Naive thymus-derived CD4-positive, alpha-beta T cell (primary cell): ENCODE measurements around the gene MRPL27. TPM values are rescaled to one million over a fixed set of nuclear protein-coding genes. Genes with fewer than 3 reads are reported as not detected.
A peak's percentile ranks its signal among the peaks of the same experiment; 100 is the strongest.
"Not testable (repeated sequence)": the region's sequence is repeated elsewhere in the genome, so short reads cannot be mapped to it uniquely, and the experiment has no call there.

Source experiments
- ATAC-seq: fragments of 150-1000 bp; cut with Tn5 transposase; 2 replicates; pipeline ENCODE4 v1.10.0; 2021; ENCODE audit warnings: mild to moderate bottlenecking, moderate library complexity
- CTCF ChIA-PET: fragments of 350-600 bp; sonication (Branson Sonifier 250); formaldehyde crosslinking; loops from one replicate; lab custom pipeline; 2021; ENCODE audit warnings: antibody characterized with exemption; lab: Charles Lee
- POLR2A ChIA-PET: fragments of 350-600 bp; sonication (Branson Sonifier 250); formaldehyde crosslinking; loops from one replicate; lab custom pipeline; 2021; ENCODE audit warnings: antibody characterized with exemption, inconsistent platforms; lab: Charles Lee
- DNase-seq, 9 donors: peaks; one replicate each; pipeline versions ENCODE4 v3.0.0 to v3.0.0-alpha.2; 2020 to 2022; ENCODE audit warnings: mixed read lengths in 1 of 9
- H3K27ac ChIP-seq: one replicate; pipeline ENCODE4 v1.7.0; 2013; ENCODE audit warnings: mild to moderate bottlenecking, low read depth, low read length, moderate library complexity
- H3K27me3 ChIP-seq, 2 donors: one replicate each; pipeline ENCODE4 v1.7.0; 2013; ENCODE audit warnings: low read length in 2 of 2, mild to moderate bottlenecking in 2 of 2, moderate library complexity in 2 of 2; ENCODE audit not compliant: control insufficient read depth in 2 of 2, insufficient read depth in 2 of 2
- H3K36me3 ChIP-seq, 3 experiments: 1 replicate in 2 of 3; 2 replicates in 1 of 3; pipeline ENCODE4 v1.7.0; 2013; ENCODE audit warnings: low read length in 3 of 3, mild to moderate bottlenecking in 3 of 3, moderate library complexity in 1 of 3; ENCODE audit not compliant: insufficient read depth in 3 of 3, control insufficient read depth in 2 of 3
- H3K4me1 ChIP-seq, 2 donors: one replicate each; pipeline ENCODE4 v1.7.0; 2013; ENCODE audit warnings: low read length in 2 of 2, mild to moderate bottlenecking in 2 of 2, moderate library complexity in 1 of 2; ENCODE audit not compliant: control insufficient read depth in 2 of 2, insufficient read depth in 2 of 2
- H3K4me3 ChIP-seq: 2 replicates; pipeline ENCODE4 v1.7.0; 2013; ENCODE audit warnings: mild to moderate bottlenecking, low read length
- H3K9me3 ChIP-seq, 3 experiments: 1 replicate in 2 of 3; 2 replicates in 1 of 3; pipeline ENCODE4 v1.7.0; 2013; ENCODE audit warnings: low read length in 3 of 3; ENCODE audit not compliant: control insufficient read depth in 2 of 3
- H3K27ac Mint-ChIP-seq, 9 donors: one replicate each; pipeline ENCODE4 v1.8.0; 2020 to 2022; ENCODE audit warnings: mixed read lengths in 9 of 9, mild to moderate bottlenecking in 8 of 9, moderate library complexity in 5 of 9, inconsistent platforms in 2 of 9
- H3K27me3 Mint-ChIP-seq, 5 donors: one replicate each; pipeline ENCODE4 v1.8.0; 2021 to 2022; ENCODE audit warnings: mixed read lengths in 5 of 5, mild to moderate bottlenecking in 1 of 5
- H3K36me3 Mint-ChIP-seq, 5 donors: one replicate each; pipeline ENCODE4 v1.8.0; 2020 to 2022; ENCODE audit warnings: mixed read lengths in 5 of 5, mild to moderate bottlenecking in 3 of 5, inconsistent platforms in 1 of 5
- H3K4me1 Mint-ChIP-seq, 7 donors: one replicate each; pipeline ENCODE4 v1.8.0; 2020 to 2022; ENCODE audit warnings: mixed read lengths in 7 of 7, mild to moderate bottlenecking in 3 of 7, inconsistent platforms in 1 of 7
- H3K4me3 Mint-ChIP-seq, 10 donors: one replicate each; pipeline ENCODE4 v1.8.0; 2020 to 2022; ENCODE audit warnings: mild to moderate bottlenecking in 10 of 10, mixed read lengths in 10 of 10, moderate library complexity in 6 of 10, inconsistent platforms in 2 of 10
- H3K9me3 Mint-ChIP-seq, 11 donors: one replicate each; pipeline ENCODE4 v1.8.0; 2020 to 2022; ENCODE audit warnings: mixed read lengths in 11 of 11, mild to moderate bottlenecking in 4 of 11, inconsistent platforms in 1 of 11, moderate library complexity in 1 of 11
- intact Hi-C, 2 donors: fragments of 100-400 bp; cut with micrococcal nuclease; formaldehyde crosslinking; loops; one replicate each; pipeline ENCODE4 v1.15.1; 2023
- polyA plus RNA-seq, 2 donors: library from polyadenylated mRNA; unstranded; fragments of 300-500 nt; fragmentation: Illumina TruSeq; gene quantifications; one replicate each; pipeline ENCODE4 v1.2.3, GENCODE V29; 2021
- total RNA-seq, 6 experiments: library from RNA in 5 of 6; stranded (reverse) in 5 of 6; gene quantifications; 1 replicate in 5 of 6; 2 replicates in 1 of 6; pipeline ENCODE4 v1.2.3 and lab custom pipeline; 2021 to 2026

Gene MRPL27
- total RNA-seq: 10 to 100 TPM; 29.5 to 64.7 (median 32.0) TPM
- polyA plus RNA-seq: 10 to 100 TPM; 47.0 to 51.3 TPM
- total RNA-seq (lab: John Stamatoyannopoulos, UW): 17.0 reads per million, percentile 47 among the genes with 10 or more reads in this experiment

DNA sequence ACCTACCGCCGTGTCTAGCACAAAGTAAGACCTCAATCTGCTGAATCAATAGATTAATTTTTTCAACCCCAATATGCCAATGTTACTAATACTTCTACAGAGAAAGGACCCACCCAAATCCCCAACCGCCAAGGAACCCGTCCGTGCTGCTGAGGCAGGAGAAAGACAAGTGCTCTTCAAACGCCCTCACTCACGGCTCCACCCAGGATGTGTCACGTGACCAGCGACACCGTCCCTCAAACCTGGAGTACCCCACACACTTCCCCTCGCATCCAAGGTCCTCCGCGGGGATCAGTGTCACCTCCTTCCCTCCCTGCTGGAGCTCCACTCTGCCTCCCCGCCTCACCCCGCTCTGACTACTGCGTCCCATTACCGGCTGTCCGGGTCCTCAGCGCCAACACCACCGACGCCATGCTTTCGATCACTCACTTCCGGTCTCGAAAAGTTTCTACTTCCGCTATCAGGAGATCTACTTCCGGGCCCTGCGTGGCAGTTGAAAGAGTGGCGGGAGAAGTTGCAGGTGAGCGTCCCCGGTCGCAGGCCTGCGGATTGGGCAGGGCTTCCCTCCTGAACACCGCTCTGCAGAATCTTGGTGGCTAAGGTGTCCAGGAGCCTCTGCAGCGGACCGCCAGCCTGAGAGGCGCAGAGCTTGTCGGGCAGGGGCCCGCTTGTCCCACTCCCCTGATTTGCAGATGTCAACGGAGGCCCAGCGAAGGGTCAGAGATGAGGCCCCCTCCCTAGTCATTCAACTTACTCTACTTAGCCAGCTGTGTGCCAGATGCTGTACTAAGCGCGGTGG lies at the start of gene MRPL27, which contains the start of gene EME1:
Gene MRPL27 (minus strand): TSS at position 427 of the 799 bp plus-strand sequence. CDS start 14 bp downstream, at position 413.
Gene EME1 (plus strand): TSS at position 472 of the 799 bp plus-strand sequence. CDS start 1,980 bp downstream, outside the sequence.
- H3K9me3 Mint-ChIP-seq: peaks cover 0 to 4% (median 0%) of the 10 kb centered on the region in 11 donors
- H3K27me3 Mint-ChIP-seq: no peaks in the 10 kb centered on the region
- peaks cover 3 to 30% (median 7%) of the 10 kb centered on the region in 3 experiments for H3K36me3 ChIP-seq
- ChIA-PET CTCF (interaction anchor here (1.2 to 2.0 kb wide), 2 partner anchors 11 to 24 kb away, joined by 6 to 12 read pairs; partner anchors contain the start of gene LRRC59), POLR2A (interaction anchor here (0.5 to 2.5 kb wide), 10 partner anchors 8 to 79 kb away, joined by 3 to 15 read pairs (median 6); partner anchors contain the start of genes LRRC59 and XYLT2)
- H3K4me3 ChIP-seq: peak within 1 kb of the TSS; percentile 99
- H3K4me1 ChIP-seq: peaks cover 9 to 13% of the 10 kb centered on the region in 2 donors
- H3K27me3 ChIP-seq: no peaks in the 10 kb centered on the region
- H3K9me3 ChIP-seq: no peaks in the 10 kb centered on the region
- H3K4me3 Mint-ChIP-seq: peak within 1 kb of the TSS; percentile 92 to 100 (median 98)
- ATAC-seq (peak; percentile 94), DNase-seq (peak; percentile 81 to 95 (median 92))
- H3K27ac ChIP-seq: peak within 1 kb of the TSS; percentile 99
- peaks cover 18 to 41% (median 31%) of the 10 kb centered on the region in 7 donors for H3K4me1 Mint-ChIP-seq
- intact Hi-C loops: loop anchor here (1.0 to 5.0 kb wide), 8 partner anchors 11 to 335 kb away; partner anchors contain the start of genes LRRC59 (in 2 of the 2), XYLT2 (in 2 of the 2), ACSF2 (in 1 of the 2) and ANKRD40 (in 1 of the 2)
- H3K27ac Mint-ChIP-seq: peak within 1 kb of the TSS; percentile 97 to 100 (median 99)
- H3K36me3 Mint-ChIP-seq: peaks cover 5 to 24% (median 17%) of the 10 kb centered on the region in 5 donors

DNA sequence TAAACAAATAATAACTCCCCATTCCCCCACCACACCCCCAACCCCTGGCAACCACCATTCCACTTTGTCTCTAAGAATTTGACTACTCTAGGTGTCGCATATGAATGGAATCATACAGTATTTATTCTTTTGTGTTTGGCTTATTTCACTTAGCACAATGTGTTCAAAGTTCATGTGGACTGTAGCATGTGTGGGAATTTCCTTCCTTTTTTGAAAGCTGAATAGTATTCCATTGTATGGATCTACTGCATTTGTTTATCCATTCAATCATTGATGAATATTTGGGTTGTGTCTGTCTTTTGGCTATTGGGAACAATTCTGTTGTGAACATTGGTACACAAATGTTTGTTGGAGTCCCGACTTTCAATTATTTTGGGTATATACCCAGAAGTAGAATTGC lies 49.8 kb upstream of the MRPL27 start:
- DNase-seq (no peak), ATAC-seq (no peak)
- Mint-ChIP-seq H3K9me3 (peaks cover 2 to 8% (median 7%) of the 10 kb centered on the region in 11 donors), H3K4me3 (peak overlapping the region in 3 of 10 donors; percentile 16 to 34 (median 17)), H3K27me3 (peaks cover 0 to 8% (median 0%) of the 10 kb centered on the region in 5 donors), H3K27ac (peak overlapping the region in 3 of 9 donors; percentile 3 to 67 (median 37)), H3K4me1 (peaks cover 19 to 63% (median 42%) of the 10 kb centered on the region in 7 donors), H3K36me3 (peaks cover 0 to 7% (median 4%) of the 10 kb centered on the region in 5 donors)
- H3K9me3 ChIP-seq: peaks cover 0 to 3% (median 0%) of the 10 kb centered on the region in 3 experiments
- H3K27me3 ChIP-seq: no peaks in the 10 kb centered on the region
- POLR2A ChIA-PET: interaction anchor here (1.5 kb wide), 1 partner anchor 27 kb away, joined by 7 read pairs; no protein-coding TSS in a partner anchor
- peaks cover 29 to 30% of the 10 kb centered on the region in 2 donors for H3K4me1 ChIP-seq
- no peak overlapping the region for H3K4me3 ChIP-seq
- no peak overlapping the region for H3K27ac ChIP-seq
- H3K36me3 ChIP-seq: no peaks in the 10 kb centered on the region
- CTCF ChIA-PET: interaction anchor here (0.8 to 1.4 kb wide), 2 partner anchors 25 kb away, joined by 3 to 4 read pairs; partner anchors contain the start of gene LRRC59
- intact Hi-C loops: no loop called here

DNA sequence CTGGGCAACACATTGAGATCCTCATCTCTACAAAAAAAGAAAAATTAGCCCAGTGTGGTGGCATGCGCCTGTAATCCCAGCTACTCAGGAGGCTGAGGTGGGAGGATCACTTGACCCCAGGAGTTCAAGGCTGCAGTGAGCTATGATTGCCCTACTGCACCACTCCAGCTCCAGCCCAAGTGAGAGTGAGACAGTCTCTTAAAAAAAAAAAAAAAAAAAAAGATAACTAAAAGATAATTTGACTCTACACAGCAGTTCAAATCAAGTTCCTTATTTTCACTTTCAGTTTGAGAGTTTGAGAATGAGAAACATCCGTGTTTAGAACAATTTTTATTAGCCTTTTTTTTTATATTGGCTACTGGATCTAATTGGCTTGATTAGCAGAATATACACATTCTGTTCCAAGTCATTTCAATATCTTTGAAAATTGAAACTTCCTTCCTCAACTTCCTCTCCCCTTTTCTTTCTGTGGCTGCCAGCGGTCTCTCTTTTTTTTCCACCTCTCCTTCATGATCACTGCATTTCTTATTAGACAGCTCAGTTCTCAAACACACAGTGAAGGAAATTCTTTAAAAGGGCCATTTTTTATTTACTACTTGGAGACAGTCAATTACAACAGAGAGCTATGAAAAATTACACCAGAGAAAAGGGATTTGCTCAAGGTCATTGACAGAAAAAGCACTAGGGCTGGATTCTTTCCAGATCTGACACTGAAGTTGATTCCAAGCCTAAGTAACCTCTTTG lies 48.5 kb upstream of the MRPL27 start:
- Mint-ChIP-seq H3K27ac (peak overlapping the region; percentile 76 to 97 (median 91)), H3K4me3 (peak overlapping the region; percentile 62 to 94 (median 83)), H3K4me1 (peaks cover 10 to 50% (median 29%) of the 10 kb centered on the region in 7 donors), H3K36me3 (peaks cover 0 to 7% (median 4%) of the 10 kb centered on the region in 5 donors), H3K27me3 (peaks cover 0 to 16% (median 0%) of the 10 kb centered on the region in 5 donors), H3K9me3 (peaks cover 2 to 9% (median 7%) of the 10 kb centered on the region in 11 donors)
- DNase-seq (peak in 5 of 9 donors; percentile 16 to 35 (median 26)), ATAC-seq (no peak)
- POLR2A ChIA-PET: interaction anchor here (1.0 to 2.0 kb wide), 4 partner anchors 11 to 58 kb away, joined by 3 to 7 read pairs (median 6); partner anchors contain the start of gene LRRC59
- H3K4me3 ChIP-seq: peak overlapping the region; percentile 50
- intact Hi-C loops: loop anchor here (1.0 kb wide), 2 partner anchors 24 to 58 kb away; partner anchors contain the start of gene LRRC59 (in 2 of the 2)
- CTCF ChIA-PET: interaction anchor here (0.7 to 1.4 kb wide), 3 partner anchors 24 to 64 kb away, joined by 3 to 4 read pairs (median 4); partner anchors contain the start of genes LRRC59 and RSAD1
- peak overlapping the region; percentile 72 for H3K27ac ChIP-seq
- peaks cover 18 to 20% of the 10 kb centered on the region in 2 donors for H3K4me1 ChIP-seq
- H3K27me3 ChIP-seq: no peaks in the 10 kb centered on the region
- H3K9me3 ChIP-seq: peaks cover 0 to 3% (median 0%) of the 10 kb centered on the region in 3 experiments
- no peaks in the 10 kb centered on the region for H3K36me3 ChIP-seq

DNA sequence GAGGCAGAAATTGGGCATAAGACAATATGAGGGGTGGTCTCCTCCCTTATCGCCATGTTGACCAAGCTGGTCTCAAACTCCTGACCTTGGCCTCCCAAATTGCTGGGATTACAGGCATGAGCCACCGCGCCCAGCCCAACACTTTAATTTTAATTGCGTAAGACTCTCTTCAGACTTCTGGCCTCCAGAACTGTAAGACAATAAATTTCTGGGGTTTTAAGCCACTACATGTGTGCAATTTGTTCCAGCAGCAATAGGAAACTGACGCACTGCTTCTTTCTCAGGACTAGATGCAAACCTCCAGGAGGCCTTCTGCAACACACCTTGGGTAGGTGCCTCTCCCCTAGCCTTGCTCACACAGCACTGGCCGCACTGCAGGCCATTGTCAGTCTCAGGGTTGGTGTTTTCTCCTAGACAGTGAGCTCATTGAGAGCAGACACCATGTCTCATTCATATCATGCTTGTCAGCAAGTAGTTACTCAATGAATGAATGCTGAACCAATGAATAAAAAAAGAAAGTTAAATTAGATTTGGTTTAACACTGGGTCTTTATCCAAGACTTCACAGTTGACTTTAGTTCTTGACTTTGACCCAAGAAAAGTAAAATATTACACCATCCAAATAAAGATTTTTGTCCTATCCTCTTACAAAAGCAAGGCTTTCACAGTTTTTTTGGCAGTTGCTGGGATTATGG lies 47.6 kb upstream of the MRPL27 start:
- ChIA-PET CTCF (interaction anchor here (0.7 kb wide), 1 partner anchor 207 kb away, joined by 3 read pairs; no protein-coding TSS in a partner anchor), POLR2A (interaction anchor here (0.6 to 2.0 kb wide), 3 partner anchors 12 to 23 kb away, joined by 3 to 5 read pairs (median 3); partner anchors contain the start of gene LRRC59)
- DNase-seq (no peak), ATAC-seq (no peak)
- H3K4me1 Mint-ChIP-seq: peaks cover 8 to 47% (median 26%) of the 10 kb centered on the region in 7 donors
- Histone ChIP-seq H3K4me3 (peak overlapping the region; percentile 8), H3K9me3 (peaks cover 0 to 3% (median 0%) of the 10 kb centered on the region in 3 experiments), H3K27ac (peak overlapping the region; percentile 72), H3K36me3 (no peaks in the 10 kb centered on the region), H3K4me1 (peaks cover 15 to 17% of the 10 kb centered on the region in 2 donors), H3K27me3 (no peaks in the 10 kb centered on the region)
- peak overlapping the region in 6 of 10 donors; percentile 33 to 94 (median 83) for H3K4me3 Mint-ChIP-seq
- intact Hi-C loops: loop anchor here (1.0 kb wide), 2 partner anchors 23 to 59 kb away; partner anchors contain the start of gene LRRC59 (in 2 of the 2)
- H3K9me3 Mint-ChIP-seq: peaks cover 2 to 9% (median 7%) of the 10 kb centered on the region in 11 donors
- peaks cover 0 to 7% (median 4%) of the 10 kb centered on the region in 5 donors for H3K36me3 Mint-ChIP-seq
- peaks cover 0 to 20% (median 0%) of the 10 kb centered on the region in 5 donors for H3K27me3 Mint-ChIP-seq
- H3K27ac Mint-ChIP-seq: peak overlapping the region; percentile 45 to 97 (median 91)

DNA sequence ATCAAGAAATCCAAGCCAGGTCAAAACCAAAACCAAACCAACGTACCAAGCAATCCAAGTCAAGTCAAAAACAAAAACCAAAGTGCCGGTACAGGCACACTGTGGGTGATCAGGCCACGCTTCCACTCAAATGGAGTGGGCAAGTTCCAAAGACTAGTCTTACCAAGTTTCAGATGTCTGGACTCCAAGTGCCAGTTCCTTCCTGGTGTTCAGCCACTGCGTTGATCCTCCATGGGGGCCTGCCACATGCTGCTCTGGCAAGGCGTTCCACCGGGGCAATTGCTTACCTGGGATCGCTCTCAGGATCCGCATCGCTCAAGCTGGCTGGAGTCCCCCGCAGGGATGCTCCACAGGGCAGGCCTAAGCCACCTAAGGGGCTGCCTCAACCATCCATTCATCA lies 46.6 kb upstream of the MRPL27 start:
- CTCF ChIA-PET, H3K9me3 Mint-ChIP-seq, H3K27me3 ChIP-seq, H3K4me3 ChIP-seq, DNase-seq, H3K36me3 Mint-ChIP-seq, H3K27ac ChIP-seq, ATAC-seq, H3K9me3 ChIP-seq, intact Hi-C loops, H3K36me3 ChIP-seq: not testable (repeated sequence)
- peak overlapping the region in 6 of 9 donors; percentile 2 to 63 (median 48) for H3K27ac Mint-ChIP-seq
- H3K4me1 Mint-ChIP-seq: peaks cover 7 to 41% (median 20%) of the 10 kb centered on the region in 7 donors
- peaks cover 0 to 23% (median 0%) of the 10 kb centered on the region in 5 donors for H3K27me3 Mint-ChIP-seq
- POLR2A ChIA-PET: interaction anchor here (0.6 to 2.0 kb wide), 2 partner anchors 18 to 22 kb away, joined by 3 to 5 read pairs; partner anchors contain the start of gene LRRC59
- H3K4me1 ChIP-seq: peaks cover 9 to 12% of the 10 kb centered on the region in 2 donors
- H3K4me3 Mint-ChIP-seq: peak overlapping the region in 3 of 10 donors; percentile 0 to 19 (median 16)
